ENCODE results near the gene RGS19.
"Not testable (repeated sequence)": the region's sequence is repeated elsewhere in the genome, so short reads cannot be mapped to it uniquely, and the experiment has no call there.

RGS19 gene

DNA sequence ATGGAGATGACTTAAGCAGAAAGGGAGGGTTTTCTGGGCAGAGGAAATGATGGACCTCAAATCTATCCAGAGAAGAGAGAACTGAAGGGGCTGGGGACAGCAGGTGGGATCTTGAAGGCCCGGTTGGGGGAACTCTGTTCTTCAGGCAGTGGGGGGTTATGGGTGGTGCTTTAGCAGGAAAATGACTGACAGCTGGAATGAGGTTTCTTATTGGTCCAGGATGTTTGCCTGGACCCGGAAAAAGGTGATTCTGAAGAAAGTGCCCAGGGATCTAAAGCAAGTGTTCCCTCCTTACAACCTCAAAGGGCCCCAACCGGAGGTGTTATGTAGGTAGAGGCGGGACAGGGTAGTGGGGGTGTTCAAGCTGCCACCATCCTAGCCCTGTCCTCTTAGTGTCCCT is 16.1 kb upstream of the RGS19 start:
- DNase-seq (ENCODE audit: low spot score): no peak

- no peak for DNase-seq (ENCODE audit: low spot score)
These were observed 13.7 kb upstream of the RGS19 start for GRCh38 chr20:64093013-64093503.

- DNase-seq (ENCODE audit: low spot score): no peak
These were observed 13.1 kb upstream of the RGS19 start for GRCh38 chr20:64092258-64093012.

- DNase-seq (ENCODE audit: low spot score): no peak
These were observed 12.5 kb upstream of the RGS19 start for GRCh38 chr20:64091770-64092169.

- no peak for DNase-seq (ENCODE audit: low spot score)
These were observed 12.0 kb upstream of the RGS19 start for GRCh38 chr20:64091340-64091739.

DNA sequence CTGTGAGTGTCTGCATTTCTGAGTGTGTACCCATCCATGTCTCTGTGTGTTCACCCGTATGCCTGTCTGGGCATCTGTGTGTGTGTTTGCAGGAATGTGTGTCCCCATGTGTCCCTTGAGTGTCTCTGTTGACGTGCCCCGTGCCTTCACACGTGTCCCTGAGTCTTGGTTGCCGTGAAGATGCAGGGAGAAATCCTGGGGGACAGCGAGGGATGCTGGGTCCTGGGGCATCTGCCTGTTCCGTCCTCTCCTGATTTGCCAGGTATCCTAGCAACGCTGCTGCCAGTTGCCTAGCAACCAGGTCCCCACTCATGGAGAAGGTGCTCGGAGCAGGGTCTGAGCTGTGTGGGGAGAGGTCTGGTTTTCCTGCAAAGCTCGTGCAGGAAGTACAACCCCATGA is 10.8 kb upstream of the RGS19 start:
- no peak for DNase-seq (ENCODE audit: low spot score)

DNA sequence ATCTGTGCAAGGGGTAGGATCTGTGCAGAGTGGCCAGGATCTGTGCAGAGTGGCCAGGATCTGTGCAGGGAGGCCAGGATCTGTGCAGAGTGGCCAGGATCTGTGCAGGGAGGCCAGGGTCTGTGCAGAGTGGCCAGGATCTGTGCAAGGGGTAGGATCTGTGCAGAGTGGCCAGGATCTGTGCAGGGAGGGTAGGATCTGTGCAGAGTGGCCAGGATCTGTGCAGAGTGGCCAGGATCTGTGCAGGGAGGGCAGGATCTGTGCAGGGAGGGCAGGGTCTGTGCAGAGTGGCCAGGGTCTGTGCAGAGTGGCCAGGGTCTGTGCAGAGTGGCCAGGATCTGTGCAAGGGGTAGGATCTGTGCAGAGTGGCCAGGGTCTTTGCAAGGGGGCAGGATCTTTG is 9.3 kb upstream of the RGS19 start:
- not testable (repeated sequence) for DNase-seq (ENCODE audit: low spot score)

- DNase-seq (ENCODE audit: low spot score): not testable (repeated sequence)
These were observed 8.0 kb upstream of the RGS19 start for GRCh38 chr20:64087226-64087825.

GRCh38 chr20:64086801-64087200 is 7.5 kb upstream of the RGS19 start:
- DNase-seq (ENCODE audit: low spot score): no peak

GRCh38 chr20:64084685-64085152 is 5.4 kb upstream of the RGS19 start:
- no peak for DNase-seq (ENCODE audit: low spot score)

GRCh38 chr20:64083804-64084684 is 4.7 kb upstream of the RGS19 start, which contains the start of gene LKAAEAR1:
Gene LKAAEAR1 (minus strand): TSS chr20:64084398. CDS start chr20:64084219, 179 bp downstream.
- no peak for DNase-seq (ENCODE audit: low spot score)

DNA sequence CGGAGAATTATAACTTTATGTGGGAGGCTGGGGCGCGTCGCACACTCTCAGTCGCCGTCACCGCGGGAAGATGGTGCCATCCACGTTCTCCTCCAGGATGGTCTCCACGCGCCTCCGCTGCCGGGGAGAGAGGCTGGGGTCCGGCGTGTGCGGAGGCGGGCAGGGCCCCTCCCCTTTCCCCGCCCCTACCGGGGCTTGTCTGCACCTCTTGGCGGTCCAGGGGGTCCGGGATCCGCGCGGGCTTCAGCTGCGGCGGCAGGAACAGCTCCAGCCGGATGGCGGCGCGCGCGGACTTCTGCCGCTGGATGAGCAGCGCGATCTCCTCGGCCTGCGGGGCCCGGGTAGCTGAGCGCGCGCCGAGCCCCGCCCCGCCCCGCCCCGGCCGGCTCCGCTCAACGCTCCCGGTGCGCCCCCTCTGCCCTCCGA is 4.1 kb upstream of the RGS19 start:
- peak; percentile 67 for DNase-seq (ENCODE audit: low spot score)

DNA sequence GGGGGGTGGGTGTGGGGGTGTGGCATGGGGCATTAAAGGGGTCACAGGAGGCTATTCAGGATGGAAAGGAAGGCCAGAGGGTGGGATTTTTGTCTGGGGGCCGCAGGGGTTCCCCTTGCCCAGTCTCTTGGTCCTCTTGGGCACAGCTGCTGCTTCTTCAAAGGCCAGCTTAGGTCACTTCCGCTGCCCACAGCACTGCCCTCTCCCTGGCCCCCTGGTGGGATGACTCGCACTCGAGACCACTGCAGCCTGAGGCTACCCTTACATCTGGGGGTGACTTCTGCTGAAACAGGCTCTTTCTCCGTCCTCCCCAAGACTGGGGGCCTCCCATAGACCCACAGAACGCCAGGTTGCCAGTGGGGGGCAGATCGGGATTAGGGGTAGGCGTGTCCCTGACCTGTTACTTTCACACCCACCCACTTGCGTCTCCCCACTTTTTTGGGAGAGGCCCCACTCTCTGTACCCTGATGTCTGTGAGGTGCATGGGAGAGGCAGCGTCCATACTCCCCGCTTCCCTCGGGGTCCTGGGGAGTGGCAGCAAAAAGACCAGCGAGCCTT is 3.6 kb upstream of the RGS19 start:
- no peak for DNase-seq (ENCODE audit: low spot score)

DNA sequence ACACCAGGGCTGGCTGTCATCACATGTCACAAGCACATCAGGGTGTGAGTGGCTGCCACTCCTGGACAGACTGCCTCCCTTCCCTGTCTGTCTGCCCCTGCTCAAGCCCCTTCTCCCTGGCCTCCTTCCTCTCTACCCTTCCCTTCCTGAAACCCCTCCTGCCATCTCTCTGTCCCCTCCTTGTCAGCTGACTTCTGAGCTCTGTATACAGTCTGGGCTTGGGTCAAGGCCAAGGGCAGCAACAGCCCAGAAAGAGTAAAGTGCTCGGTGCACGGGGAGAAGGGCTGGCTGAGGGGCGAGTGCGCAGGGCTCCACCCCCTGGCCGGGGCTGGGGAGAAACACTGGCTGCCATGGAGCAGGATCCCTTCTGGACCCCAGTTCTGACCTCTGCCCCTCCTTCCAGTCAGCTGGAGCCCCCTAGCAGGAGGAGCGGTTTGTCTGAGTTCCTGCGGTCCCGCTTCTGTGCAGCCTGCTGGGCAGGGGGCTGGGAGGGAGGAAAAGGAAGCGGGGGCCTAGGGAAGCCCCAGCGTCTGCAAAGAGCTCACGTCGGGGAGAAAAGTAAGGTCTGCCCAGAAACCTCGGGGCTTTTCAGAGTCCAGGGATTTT is 2.9 kb upstream of the RGS19 start:
- DNase-seq (ENCODE audit: low spot score): no peak

GRCh38 chr20:64081624-64081964 is 2.3 kb upstream of the RGS19 start:
- DNase-seq (ENCODE audit: low spot score): no peak

DNA sequence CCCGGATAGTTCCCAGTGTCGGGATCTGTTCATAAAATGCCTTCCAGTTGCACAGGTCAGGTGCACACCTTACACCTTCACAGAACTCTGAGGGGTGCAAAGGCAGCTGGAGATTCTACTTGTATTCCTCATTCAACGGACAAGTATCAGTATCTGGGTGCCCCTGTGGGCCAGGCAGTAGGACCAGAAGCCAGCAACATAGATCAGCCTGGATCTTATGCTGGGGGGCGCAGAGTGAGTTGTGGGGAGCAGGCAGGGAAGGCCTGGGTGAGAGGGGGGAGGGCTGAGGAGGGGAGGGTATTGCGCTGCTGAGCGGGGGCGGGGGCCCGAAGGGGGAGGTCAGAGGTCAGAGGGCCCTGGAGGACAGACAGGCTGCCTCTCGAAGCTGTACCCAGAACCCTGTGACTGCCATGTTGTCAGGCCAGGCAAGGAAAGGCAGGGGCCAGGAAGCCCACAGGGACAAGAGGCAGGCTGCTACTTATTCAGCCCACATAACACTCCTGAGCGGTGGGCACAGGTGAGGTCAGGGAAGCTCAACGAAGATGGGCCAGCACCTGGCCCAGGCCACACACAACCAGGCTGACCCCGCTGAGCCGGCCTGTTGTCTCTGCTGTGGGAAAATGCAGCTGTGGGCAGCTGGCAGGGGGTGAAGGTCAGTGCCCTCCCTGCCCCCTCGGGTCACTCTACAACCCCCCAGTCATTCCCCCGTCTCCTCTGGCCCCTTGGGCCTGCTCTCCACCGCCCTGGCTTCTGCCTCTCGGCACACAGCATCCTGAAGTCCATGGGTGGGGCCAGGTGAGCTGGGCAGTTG is 1.7 kb upstream of the RGS19 start:
- DNase-seq (ENCODE audit: low spot score): no peak

GRCh38 chr20:64080013-64080812 is 895 bp upstream of the RGS19 start, which contains the start of gene OPRL1:
Gene OPRL1 (plus strand): TSS chr20:64080082. CDS start chr20:64092721, 12,639 bp downstream.
- DNase-seq (ENCODE audit: low spot score): no peak

DNA sequence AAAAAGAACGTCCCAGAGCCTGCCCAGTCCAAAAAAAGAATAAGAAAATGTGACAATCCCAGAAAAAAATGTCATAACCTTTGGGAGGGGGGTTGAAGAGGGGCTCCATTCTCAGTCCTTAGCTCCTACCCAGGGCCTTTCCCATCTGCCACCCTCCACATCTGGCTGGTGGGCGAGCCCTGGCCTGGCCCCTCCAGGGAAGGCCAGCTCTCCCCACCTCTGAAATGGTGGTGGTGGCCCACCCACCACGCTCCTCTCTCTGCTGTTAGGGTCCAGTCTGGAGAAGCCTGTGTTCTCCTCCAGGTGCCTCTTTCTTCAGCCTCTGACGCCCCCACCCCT is 415 bp downstream of the RGS19 start:
- no peak for DNase-seq (ENCODE audit: low spot score)

DNA sequence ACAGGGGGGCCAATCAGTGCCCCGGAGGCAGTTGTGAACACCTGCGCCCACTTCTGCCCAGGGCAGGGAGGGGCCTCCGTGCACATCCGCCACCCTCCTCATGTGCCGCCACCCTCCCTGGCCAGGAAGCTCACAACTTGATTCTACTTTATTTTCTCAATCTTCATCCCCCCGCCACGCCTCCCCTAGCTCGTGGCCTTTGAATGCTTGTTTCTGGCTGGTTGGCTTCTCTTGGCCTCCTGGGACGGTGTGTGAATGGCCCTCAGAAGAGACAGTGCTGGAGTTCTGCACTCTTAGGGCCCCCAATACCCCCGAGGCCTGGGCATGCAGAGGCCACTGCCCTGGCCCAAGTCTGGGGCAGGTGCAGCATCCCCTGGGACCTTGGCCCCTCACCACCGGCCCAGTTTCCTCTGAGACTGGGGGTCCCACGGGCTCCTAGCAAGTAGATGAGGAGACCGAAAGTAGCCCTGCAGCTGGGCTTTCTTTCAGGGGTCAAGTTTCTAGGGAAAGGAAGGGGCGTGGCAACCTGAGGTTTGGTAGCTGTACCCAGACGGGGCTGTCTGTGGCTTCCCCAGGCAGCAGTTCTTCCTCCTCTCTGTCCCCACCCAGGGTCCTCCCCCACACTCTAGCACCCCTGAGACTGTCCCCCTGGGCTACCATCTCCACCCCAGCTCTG is 1.3 kb downstream of the RGS19 start:
- DNase-seq (ENCODE audit: low spot score): peak; percentile 65

DNA sequence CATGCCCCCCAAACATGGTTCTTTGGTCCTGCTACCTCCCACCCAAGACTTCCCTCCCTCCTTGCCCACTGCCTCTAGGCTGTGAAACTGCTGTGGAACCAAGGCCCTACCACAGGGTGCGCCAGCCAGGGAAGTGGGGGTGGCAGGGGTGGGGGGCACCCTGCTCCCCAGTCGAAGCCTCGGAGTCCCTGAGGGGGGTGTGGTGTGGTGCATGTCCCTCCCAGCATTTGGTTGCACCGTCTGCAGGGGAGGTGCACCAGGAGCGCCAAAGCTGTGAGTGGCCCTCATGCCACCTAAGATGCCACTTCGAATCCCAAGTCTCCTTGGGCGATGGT is 1.8 kb downstream of the RGS19 start:
- DNase-seq (ENCODE audit: low spot score): no peak

Measured in activated CD4-positive, alpha-beta T cell treated with anti-CD3 and anti-CD28 coated beads, Interleukin-2, Interleukin-4, amounts not matched to agents 100 ng/mL and 50 ng/mL, durations not matched to agents 16 hours and 8 hours (primary cell).